HepG2 (cell line): ENCODE data around the gene AP2S1. TPM values are rescaled to one million over a fixed set of nuclear protein-coding genes. Genes with fewer than 3 reads are reported as not detected.

Source experiments
- CHCHD3 ChIP-seq: sonication (generic); formaldehyde crosslinking; IDR thresholded peaks from 2 replicates; pipeline ENCODE4 v1.8.0; 2022; ENCODE audit warnings: mild to moderate bottlenecking, missing genetic modification reagents, moderate library complexity
- FOXM1 ChIP-seq: sonication (generic); formaldehyde crosslinking; IDR thresholded peaks from 2 replicates; pipeline ENCODE4 v1.5.0; 2020; ENCODE audit warnings: missing genetic modification reagents
- FOXO1 ChIP-seq: sonication (generic); formaldehyde crosslinking; IDR thresholded peaks from 2 replicates; pipeline ENCODE4 v1.4.0; 2020; ENCODE audit warnings: missing genetic modification reagents
- HNF1A ChIP-seq, 2 experiments: sonication (generic) in 1 of 2; formaldehyde crosslinking in 1 of 2; IDR thresholded peaks; 2 replicates each; pipeline versions ENCODE4 v1.4.0 to v1.6.1; 2016 to 2020; ENCODE audit warnings: borderline replicate concordance in 1 of 2, low read depth in 1 of 2, mild to moderate bottlenecking in 1 of 2, missing genetic modification reagents in 1 of 2
- ISX ChIP-seq: sonication (generic); formaldehyde crosslinking; conservative IDR thresholded peaks from 2 replicates; pipeline ENCODE4 v1.5.0; 2020; ENCODE audit warnings: missing genetic modification reagents
- KDM1A ChIP-seq: IDR thresholded peaks from 2 replicates; pipeline ENCODE4 v1.6.1; 2016; ENCODE audit warnings: missing compliant biosample characterization
- MAX ChIP-seq: IDR thresholded peaks from 2 replicates; pipeline ENCODE4 v1.6.1; 2012; ENCODE audit warnings: inconsistent platforms
- MNT ChIP-seq: fragments of 450-650 bp; IDR thresholded peaks from 2 replicates; pipeline ENCODE4 v1.6.1; 2016
- PCBP2 ChIP-seq: fragments of 200-400 bp; formaldehyde crosslinking; optimal IDR thresholded peaks from 2 replicates; pipeline ENCODE3; 2018; ENCODE audit warnings: low read length, low read depth; ENCODE audit not compliant: poor library complexity, severe bottlenecking
- RBM22 ChIP-seq: fragments of 200-400 bp; formaldehyde crosslinking; optimal IDR thresholded peaks from 2 replicates; pipeline ENCODE3; 2017; ENCODE audit warnings: mild to moderate bottlenecking, low read length, moderate library complexity
- SALL1 ChIP-seq: sonication (generic); formaldehyde crosslinking; IDR thresholded peaks from 2 replicates; pipeline ENCODE4 v1.8.0; 2022; ENCODE audit warnings: mild to moderate bottlenecking, missing genetic modification reagents
- ZNF180 ChIP-seq: sonication (generic); formaldehyde crosslinking; IDR thresholded peaks from 2 replicates; pipeline ENCODE4 v1.4.0; 2020; ENCODE audit warnings: low read depth, missing genetic modification reagents, borderline replicate concordance
- ZNF577 ChIP-seq: sonication (generic); formaldehyde crosslinking; IDR thresholded peaks from 2 replicates; pipeline ENCODE4 v1.4.0; 2020; ENCODE audit warnings: mild to moderate bottlenecking, low read depth, missing genetic modification reagents, borderline replicate concordance
- polyA plus RNA-seq, 8 experiments: library from polyadenylated mRNA; depleted of rRNA in 3 of 8; stranded (reverse) in 7 of 8; unstranded in 1 of 8; fragments of >200 nt; fragmentation: Illumina TruSeq in 4 of 8; extraction: Trizol in 4 of 8; gene quantifications; 2 replicates each; pipeline versions ENCODE4 v1.2.1 to v1.2.3, GENCODE V29; 2011 to 2016; ENCODE audit warnings: low read depth in 4 of 8, missing spikeins in 1 of 8, mixed read lengths in 1 of 8; ENCODE audit not compliant: insufficient read depth in 1 of 8
- total RNA-seq, 5 experiments: library from RNA; depleted of rRNA; stranded (reverse); fragments of >200 nt; fragmentation: Illumina TruSeq; extraction: Trizol; gene quantifications; 2 replicates each; pipeline ENCODE4 v1.2.3, GENCODE V29; 2016; ENCODE audit warnings: low read depth in 1 of 5

The AP2S1 gene
- total and polyA plus RNA-seq, 2 of the 13 experiments (the other 11 are each of a cell fraction or from before 2014, with no cell fraction given), result 45.2 to 86.1 TPM

- TF ChIP-seq MAX, result peak; percentile 66
- TF ChIP-seq ZNF577 (CRISPR knock-in tag), result no peak
- TF ChIP-seq FOXO1 (CRISPR knock-in tag), result no peak
- no peak for TF ChIP-seq HNF1A (IDR thresholded peaks at IDR 0.05; ENCODE audit: low read depth)
- no peak for TF ChIP-seq HNF1A (CRISPR knock-in tag; IDR thresholded peaks at IDR 0.05; ENCODE audit: borderline replicate concordance)
- no peak for TF ChIP-seq ISX (CRISPR knock-in tag)
- peak; percentile 90 for TF ChIP-seq PCBP2
- no peak for TF ChIP-seq RBM22
- 0 out of 2 replicates have a peak, but pooled peaks have one; percentile 20 for TF ChIP-seq KDM1A
- TF ChIP-seq SALL1 (CRISPR knock-in tag), result 0 out of 2 replicates have a peak, but pooled peaks have one; percentile 13
- TF ChIP-seq FOXM1, result no peak
- no peak for TF ChIP-seq CHCHD3 (CRISPR knock-in tag)
- peak; percentile 31; the same call in 1 of the 2 replicates for TF ChIP-seq MNT
- no peak for TF ChIP-seq ZNF180
Measured at GRCh38 chr19:46812977-46813838, 37.4 kb downstream of the AP2S1 start (continued).
